NCI-H524 (cell line): Measurements from ENCODE around the gene NCAM2.
"Not testable (repeated sequence)": the region's sequence is repeated elsewhere in the genome, so short reads cannot be mapped to it uniquely, and the experiment has no call there.

Experiments used
- DNase-seq, 2 experiments: peaks; one replicate each; lab custom pipeline; 2025; lab: John Stamatoyannopoulos, UW

The NCAM2 gene

DNA sequence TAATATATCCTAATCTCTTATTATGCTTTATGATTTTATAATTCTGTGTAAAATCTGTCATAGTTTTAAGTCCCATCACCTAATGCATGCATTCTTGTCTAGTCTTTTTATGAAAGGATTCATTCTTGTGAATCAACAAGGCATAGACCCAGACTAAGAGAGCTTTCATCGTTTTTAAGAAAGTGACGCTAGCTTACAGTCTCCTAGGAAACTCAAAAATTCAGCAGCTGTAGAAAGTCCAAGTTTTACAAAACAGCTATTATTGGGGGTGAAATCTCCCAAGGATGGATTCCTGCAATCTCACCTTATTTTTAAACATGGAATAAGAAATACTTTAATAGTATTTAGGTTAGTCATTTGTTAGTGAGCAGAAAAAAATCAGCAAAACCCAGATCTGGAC lies 104.7 kb downstream of the NCAM2 start:
- no peak for DNase-seq

DNA sequence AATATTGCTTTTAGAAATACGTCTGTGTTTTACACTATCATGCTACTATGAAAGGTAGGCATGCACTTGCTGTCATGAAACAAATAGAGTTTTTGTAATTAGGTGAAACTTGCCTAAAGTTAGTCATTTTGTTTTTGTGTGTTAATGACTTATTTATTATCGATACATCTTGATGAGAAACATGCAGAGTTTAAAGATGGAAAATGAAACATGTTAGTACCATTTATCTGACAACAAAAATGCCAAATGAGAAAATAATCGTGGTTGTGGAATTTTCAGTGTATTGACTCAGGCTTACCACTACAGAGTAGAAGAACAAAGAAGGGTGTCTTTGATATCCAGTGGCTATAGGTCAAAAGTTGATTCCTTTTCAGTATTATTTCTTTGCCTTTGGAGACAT lies 105.5 kb downstream of the NCAM2 start:
- DNase-seq = no peak

DNA sequence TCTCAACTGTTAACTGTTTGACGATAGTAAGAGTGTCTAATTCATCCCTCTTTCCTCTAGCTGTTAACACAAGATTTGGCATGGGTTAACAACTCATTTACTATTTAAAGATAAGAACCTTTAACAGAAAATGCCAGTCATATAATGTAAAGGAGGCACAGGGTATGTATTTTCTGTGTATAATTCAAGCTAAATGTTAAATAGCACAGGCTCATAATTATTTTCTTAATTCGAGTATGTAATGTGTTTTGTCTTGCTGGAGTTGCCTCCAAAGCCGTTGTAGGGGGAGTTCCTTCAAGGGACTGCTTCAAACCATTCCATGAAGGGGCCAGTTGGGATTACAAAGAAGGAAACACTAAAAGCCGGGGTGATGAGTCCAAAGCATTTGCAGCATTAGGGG lies 111.5 kb downstream of the NCAM2 start:
- no peak for DNase-seq

DNA sequence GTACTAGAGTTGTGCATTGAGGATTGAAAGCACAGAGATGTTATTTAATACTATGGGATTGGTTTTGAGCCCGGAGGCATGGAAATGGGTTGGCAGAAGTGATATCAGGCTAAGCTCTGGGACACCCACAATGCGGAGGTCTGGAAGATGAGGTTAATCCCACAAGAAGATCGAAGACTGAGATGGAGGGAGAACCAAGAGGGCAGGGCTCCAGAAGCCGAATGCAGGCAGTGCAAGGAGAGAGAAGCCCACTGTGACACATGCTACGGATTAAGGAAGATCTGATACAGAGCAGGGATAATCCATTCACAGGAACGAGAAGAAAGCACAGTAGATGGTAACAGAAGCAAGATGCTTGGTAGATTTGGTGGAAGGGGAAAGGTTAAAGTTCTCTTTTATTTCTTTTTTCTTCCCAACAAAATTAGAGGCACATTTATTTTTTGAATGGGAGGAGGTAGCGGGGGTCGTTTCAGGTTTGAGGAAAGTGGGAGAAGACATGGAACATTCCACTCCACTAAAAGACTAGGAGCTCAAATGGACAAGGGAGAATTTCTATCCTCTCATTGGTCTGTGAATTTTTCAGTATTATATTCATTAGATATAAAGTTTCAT lies 113.2 kb downstream of the NCAM2 start:
- peak; percentile 37 to 60 for DNase-seq

DNA sequence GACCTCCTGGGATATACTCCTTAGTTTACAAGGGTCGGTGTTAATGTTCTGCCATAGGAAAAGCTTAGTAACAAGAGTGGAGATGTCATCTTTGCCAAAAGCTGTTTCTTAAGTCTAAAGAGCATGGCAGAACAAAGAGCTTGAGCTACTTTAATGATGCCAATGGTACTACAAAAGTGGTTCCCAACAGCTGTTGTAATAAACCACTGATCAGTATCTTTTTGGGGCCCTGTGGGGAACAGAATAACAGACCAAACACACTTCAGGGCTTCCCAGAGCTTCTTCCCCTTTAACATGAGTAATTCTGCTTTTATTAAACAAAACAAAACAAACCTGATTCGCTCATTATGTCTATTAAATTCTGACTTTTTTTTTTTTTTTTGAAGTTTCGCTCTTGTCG lies 116.3 kb downstream of the NCAM2 start:
- DNase-seq = peak; percentile 60 to 86

DNA sequence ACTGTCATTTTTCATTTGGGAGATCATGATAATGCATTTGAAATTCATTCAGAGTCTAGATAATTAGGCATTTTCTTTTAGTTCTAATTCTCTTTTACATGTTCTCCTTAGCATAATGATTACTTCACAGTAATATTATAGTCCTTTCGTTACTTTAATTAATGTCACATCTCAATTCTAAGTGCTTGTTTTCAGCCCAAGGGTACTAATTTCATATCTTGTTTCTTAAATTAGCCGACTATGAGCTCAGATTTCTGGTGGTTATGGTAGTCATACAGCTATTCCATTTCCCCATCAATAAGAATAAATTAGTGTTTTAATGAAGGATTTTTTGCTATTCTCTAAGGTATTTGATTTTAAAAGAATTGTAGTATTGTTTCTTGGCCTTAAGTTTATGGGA lies 120.9 kb downstream of the NCAM2 start:
- DNase-seq = no peak

DNA sequence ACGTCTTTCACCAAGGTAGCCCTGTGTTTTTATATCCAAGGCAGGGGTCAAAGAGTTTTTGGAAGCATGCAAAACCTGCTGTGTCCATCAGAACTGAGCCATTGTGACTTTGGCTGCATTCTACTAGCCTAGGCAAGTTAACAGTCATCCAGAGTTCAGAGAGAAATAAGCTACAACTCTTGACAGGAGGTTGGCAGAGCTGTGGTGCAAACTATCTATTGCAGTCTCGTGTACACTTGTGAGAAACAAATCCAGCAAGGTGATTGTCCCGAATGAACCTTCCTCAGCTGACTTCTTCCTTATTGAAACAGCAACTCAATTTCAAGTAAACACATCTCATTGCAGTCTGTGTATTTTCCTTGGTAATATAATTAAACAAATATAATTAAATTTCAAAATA lies 124.5 kb downstream of the NCAM2 start:
- no peak for DNase-seq

DNA sequence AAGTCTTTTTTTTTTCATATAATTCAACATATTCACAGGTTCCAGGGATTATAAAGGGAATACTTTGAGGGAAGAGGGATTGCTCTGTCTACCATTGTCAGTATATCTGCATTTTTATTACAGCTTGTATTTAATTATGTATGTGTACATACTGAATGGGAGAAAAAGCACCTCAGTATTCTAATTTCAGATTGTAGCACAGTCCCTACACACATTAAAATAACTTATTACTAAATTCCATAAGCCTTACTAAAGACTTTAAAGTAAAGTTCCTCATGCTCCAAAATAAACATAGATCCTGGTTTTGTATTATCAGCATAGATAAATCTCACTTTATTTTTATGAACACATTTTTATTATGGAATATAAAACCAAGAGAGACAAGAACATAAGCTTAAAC lies 134.2 kb downstream of the NCAM2 start:
- DNase-seq = no peak

DNA sequence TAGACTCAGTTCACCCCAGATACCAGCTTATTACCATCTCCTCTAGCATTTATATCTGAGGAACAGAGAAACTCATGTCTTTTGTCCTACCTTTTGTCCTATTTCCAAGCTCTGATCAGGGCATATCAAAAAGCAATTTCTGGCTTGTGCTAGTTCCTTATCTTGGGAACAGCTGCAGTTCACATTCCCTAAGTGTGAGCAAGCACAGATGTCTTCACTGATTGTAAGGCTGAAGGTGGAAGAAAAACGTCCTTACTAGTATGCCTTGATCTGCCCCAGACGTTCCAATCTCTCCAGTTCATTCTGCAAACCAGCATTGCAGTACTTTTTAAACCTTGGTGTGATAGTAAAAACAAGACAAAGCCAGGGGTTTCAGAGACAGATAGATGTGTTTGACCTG lies 139.8 kb downstream of the NCAM2 start:
- no peak for DNase-seq

DNA sequence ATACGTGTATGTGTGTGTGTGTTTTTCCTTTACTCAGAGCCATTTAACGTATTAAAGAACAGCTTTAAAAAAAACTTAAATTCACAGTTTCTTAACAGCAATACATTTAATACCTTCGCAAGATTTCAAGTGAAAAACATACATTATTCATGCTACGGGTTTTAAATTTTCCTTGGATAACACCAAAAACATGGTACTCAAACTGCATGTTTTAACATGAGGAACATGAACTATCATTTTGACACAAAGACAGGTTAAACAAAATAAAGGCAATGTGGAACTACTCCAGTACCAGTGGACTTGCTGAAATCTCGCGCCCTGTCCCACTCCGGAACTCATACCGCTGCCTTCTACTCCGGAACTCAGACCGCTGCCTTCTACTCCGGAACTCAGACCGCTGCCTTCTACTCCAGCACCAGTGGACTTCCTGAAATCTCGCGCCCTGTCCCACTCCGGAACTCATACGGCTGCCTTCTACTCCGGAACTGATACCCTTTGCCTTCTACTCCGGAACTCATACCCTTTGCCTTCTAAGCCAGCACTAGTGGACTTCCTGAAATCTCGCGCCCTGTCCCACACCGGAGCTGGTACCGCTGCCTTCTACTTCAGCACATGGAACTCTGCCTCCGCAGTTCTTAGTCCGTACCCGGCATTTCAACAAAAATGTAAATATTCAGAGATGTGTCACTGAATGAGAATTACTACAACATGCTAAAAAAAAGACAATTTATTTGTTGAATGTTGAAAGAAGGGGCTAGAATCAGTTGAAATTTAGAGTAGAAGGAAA lies 148.6 kb downstream of the NCAM2 start:
- DNase-seq = no peak

DNA sequence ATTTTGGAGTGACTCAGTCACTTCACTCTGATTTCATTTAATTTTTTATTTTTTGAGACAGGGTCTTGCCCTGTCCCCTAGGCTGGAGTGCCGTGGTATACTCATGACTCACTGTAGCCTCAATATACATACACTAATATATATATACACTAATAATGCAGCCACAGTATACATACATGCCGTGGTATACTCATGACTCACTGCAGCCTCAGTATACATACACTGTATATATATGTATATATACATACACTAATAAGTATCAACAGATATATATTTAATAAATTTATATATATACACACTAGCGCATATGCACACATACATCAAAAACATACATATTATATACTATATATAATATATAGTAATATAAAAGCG lies 149.2 kb downstream of the NCAM2 start:
- DNase-seq = no peak

DNA sequence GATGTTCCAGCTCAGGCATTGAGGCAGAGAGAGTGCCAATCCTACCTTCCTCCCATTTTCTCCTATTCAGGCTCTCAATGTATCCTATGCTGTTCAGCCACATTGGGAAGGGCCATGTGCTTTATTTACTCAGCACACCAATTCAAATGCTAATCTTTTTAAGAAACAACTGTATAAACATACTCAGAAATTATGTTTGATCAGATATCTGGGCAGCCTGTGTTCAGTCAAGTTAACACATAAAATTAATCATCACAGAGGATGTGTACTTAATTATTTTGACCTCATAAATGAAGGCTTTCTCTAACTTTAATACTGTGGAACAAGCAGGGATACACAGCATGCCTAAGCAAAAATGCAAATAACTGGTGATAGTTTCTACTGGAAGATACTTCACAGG lies 149.8 kb downstream of the NCAM2 start:
- DNase-seq = no peak

DNA sequence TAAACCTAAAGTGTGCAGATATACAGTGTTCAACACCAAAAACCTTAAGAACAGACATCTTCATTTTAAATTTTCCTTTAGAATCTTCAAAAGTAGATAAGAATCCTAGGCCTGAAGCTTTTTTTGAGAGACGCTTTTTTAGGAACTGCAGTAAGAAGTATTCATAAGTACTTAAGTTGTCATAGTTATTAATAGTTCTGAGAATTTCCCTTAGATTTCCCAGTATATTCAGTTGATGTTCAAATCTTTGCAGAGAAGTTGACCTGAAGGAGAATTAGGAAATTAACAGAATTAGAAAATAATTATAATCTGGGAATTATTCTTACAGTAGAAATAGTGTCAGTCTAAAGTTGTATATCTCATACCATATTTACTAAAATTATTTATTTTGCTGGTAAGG lies 150.3 kb downstream of the NCAM2 start:
- DNase-seq = no peak

DNA sequence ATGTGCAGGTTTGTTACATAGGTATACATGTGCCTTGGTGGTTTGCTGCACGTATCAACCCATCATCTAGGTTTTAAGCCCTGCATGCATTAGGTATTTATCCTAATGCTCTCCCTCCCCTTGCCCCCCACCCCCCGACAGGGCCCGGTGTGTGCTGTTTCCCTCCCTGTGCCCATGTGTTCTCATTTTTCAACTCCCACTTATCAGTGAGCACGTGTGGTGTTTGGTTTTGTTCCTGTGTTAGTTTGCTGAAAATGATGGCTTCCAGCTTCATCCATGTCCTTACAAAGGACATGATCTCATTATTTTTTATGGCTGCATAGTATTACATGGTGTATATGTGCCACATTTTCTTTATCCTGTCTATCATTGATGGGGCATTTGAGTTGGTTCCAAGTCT lies 151.2 kb downstream of the NCAM2 start:
- DNase-seq = not testable (repeated sequence)

DNA sequence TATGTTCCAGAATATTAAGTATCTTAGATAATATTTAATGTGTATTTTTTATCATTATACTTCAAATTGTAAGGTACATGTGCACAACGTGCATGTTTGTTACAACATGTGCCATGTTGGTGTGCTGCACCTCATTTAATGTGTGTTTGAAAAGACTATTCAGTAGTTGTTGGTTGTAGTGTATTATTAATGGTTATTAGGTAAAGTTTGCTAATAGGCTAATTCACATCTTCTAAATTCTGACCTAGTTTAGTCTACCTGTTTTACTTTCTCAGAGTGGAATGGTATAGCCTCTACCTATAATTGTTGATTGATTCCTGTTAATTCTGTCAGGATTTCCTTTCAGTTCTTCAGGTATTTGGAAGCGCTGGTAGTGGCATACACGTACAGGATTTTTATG lies 153.0 kb downstream of the NCAM2 start:
- DNase-seq = no peak

DNA sequence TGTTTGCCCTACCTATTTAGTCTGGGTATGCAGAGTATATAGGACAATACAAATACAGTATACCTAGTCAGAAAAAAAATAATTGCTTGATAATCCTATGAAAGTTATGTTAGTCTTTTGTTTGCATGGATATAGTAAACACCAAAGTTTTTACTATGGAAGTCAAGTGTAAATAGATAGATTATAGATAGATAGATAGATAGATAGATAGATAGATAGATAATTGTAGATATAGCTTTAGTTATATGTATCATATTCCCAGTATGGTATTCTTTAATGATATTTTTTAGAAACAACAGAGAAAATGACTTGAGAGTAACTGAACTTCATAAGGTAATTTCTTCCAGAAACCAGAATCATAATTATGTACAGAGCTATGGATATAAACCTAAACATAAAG lies 158.2 kb downstream of the NCAM2 start:
- DNase-seq = no peak

DNA sequence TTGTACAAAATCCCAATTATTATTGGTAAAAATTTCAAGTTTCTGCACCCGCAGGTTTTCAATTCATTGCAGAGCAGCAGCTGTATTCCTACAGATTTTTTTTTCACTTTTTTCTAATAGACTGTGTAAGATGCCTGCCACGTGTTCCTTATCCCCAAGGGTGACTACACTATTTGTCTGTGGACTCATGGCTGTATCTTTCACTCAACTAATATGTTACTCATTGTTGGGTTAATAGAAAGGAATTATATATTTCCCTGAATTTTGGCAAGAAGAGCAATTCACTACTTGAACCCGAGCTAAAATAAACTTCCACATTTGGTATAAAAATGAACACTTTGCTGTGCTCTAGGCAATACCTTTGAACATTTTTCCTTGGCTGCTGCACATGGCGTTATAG lies 158.7 kb downstream of the NCAM2 start:
- DNase-seq = no peak

DNA sequence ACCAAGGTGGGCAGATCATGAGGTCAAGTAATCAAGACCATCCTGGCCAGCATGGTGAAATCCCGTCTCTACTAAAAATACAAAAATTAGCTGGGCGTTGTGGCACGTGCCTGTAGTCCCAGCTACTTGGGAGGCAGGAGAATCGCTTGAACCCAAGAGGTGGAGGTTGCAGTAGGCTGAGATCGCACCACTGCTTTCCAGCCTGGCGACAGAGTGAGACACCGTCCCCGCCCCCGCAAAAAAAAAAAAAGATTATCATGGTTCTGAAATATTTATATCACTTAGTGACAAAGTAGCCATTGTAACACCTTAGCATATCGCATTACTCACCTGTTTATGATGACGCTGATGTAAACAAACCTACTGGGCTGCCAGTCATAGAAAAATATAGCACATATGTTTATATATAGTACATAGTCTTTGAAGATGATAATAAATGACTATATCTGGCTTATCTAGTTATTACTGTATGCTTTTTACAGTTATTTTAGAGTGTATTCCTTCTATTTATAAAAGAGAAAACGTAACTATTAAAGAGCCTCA lies 160.2 kb downstream of the NCAM2 start:
- DNase-seq = no peak

DNA sequence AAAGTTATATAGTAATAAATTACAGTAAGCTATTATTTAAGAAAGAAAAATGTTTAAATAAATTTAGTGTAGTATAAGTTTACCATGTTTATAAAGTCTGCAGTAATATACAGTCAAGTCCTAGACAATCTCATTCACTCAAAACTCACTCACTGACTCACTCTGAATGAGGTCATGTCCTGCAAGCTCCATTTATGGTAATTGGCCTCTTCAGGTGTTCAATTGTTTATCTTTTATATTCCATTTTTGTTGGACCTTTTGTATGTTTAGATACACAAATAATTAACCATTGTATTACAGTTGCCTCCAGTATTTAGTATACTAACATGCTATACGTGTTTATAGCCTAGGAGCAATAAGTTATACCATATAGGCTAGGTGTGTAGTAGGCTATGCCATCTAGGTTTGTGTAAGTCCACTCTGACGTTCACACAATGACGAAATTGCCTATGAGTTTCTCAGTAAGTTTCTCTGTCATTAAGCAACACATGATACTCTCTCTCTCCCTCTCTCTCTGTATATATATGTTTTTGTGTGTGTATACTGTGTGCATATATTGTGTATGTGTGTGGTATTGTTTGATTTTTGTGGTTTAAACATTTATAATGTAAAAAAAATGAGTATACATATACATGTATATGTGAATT lies 161.2 kb downstream of the NCAM2 start:
- DNase-seq = no peak

DNA sequence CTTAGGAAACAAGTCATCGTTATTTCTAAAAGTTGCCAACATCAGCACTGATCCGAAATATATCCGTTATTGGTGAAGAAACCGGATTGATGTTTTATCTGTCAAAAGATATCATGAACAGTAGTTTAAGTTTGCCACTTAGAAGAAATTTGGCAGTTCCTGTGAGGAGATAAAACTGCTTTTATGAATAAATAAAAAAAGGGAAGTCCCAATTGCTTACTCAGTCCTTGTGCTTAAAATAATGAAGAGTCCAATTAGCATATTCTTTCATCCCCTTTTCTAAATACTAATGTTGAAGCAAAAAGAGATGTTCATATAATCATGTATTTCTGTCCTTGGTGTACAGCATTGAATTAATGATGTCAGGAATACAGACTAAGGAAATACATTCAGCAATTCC lies 164.6 kb downstream of the NCAM2 start:
- no peak for DNase-seq

DNA sequence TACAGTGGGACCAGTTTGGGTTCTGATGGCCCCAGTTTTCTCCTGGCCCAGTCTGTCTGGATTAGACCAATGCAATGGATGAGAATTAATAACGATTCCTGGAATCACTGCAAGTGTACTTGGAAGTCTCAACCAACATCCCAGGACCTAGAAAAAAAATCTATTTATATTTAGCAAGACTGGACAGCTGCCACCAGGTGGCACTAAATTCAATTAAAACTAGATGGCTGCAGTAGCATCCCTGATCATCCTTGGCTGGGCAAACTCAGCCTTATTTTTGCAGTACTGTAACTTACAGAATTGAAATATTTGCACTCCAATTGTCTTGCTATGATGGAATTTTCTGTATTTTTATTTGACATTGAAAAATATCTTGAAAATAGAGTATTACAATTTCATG lies 165.7 kb downstream of the NCAM2 start:
- peak; percentile 62 to 78 for DNase-seq

DNA sequence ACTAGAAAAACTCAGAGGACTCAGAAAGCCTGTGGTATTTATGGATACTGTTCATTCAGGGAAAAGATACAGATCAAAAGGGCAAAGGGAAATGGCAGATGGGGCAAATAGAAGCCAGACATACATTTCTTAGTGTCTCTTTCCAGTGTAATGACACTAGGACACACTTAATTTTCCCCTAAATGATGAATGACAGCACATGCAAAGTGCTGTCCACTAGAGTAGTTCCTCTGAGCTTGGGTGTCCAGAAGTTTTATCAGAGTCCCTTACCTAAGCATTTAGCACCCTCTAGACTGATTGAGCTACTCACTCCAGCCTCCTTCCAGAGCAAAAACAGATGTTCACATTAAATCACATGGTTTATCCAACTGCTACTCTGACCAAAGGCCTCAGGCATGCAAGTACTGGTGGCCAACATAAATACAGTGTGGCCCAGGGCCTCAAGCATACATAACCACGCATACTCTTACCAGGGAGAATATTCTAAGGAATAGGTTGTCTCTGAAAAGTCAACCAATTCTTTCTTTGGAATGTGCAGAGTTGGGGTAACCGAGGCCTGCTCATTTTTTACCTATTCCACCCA lies 166.9 kb downstream of the NCAM2 start:
- peak in 1 of 2 experiments; percentile 40 for DNase-seq

DNA sequence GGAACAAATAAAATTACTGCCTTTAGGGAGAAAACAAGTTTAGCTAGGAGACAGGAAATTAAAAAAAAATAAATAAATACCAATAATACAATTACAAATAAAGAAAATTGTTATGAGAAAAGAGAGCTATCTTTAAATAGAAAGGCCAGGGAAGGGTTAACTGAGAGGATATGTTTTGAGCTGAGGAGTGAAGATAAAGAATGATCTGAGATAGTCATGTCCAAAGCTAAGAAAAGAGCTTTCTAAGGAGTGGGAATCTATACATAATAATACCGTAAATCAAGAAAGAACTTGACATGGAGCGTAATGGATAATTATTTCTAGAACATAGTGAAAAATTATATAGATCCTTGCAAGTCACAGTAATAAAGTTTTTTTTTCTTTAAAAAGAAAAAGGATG lies 176.5 kb downstream of the NCAM2 start:
- DNase-seq = no peak
